ENCODE results near the gene COPB1.

The COPB1 gene

DNA sequence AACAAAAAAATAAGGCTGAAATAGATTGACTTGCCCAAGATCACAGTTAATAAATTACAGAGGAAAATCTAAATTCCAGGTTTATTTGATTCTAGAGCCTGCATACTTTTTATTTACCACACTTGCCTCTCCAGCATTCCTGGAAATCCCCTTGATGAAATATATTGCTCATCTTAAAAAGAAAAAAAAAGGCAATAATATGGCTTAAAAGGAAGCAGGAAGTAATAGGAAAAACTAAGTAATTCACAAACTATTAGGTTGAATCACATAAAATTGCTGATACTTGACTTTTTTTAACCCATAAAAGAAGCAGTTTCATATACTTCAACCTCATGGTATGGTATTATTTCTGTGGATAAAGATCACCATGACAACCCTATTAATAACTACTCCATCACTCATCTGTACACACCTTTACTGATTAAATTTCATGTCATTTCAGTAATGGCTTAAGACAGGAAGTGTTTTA lies 52.9 kb downstream of the COPB1 start:
- DNase-seq: peak; percentile 68
- in situ Hi-C loops (cut with HindIII; ENCODE audit: low pct_ligation_motif_present, low pct_unique_long_range_greater_than_20kb, low sequenced_read_pairs): no loop called here

- in situ Hi-C loops (cut with HindIII; ENCODE audit: low pct_ligation_motif_present, low pct_unique_long_range_greater_than_20kb, low sequenced_read_pairs): no loop called here
- peak; percentile 17 for DNase-seq
These were observed 53.8 kb downstream of the COPB1 start for GRCh38 chr11:14445542-14446530.

GRCh38 chr11:14444441-14445189 lies 55.0 kb downstream of the COPB1 start:
- in situ Hi-C loops (cut with HindIII; ENCODE audit: low pct_ligation_motif_present, low pct_unique_long_range_greater_than_20kb, low sequenced_read_pairs): no loop called here
- DNase-seq: no peak

GRCh38 chr11:14443638-14444037 lies 56.0 kb downstream of the COPB1 start:
- in situ Hi-C loops (cut with HindIII; ENCODE audit: low pct_ligation_motif_present, low pct_unique_long_range_greater_than_20kb, low sequenced_read_pairs): no loop called here
- peak; percentile 46 for DNase-seq

GRCh38 chr11:14435717-14436512 lies 63.7 kb downstream of the COPB1 start:
- no peak for DNase-seq
- in situ Hi-C loops (cut with HindIII; ENCODE audit: low pct_ligation_motif_present, low pct_unique_long_range_greater_than_20kb, low sequenced_read_pairs): no loop called here

DNA sequence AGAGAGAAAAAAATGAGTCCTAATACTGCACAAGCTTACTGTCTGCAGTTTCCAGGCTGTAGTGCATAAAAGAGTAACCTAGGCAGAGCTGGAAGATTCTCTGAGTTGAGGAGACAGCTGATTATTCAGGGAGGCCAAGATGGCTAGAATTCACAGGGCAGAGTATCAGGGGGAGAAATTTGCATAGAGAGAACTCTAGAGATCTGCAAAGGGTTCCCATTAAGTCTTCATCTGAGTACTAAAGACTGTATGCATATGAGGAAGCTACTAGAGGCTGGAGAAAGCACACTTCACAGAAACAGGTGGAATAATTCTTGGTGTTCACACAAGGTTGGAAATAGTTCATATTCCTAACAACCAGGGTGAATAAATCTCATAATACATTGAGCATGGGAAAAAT lies 74.0 kb downstream of the COPB1 start:
- in situ Hi-C loops (cut with HindIII; ENCODE audit: low pct_ligation_motif_present, low pct_unique_long_range_greater_than_20kb, low sequenced_read_pairs): no loop called here
- DNase-seq: no peak

DNA sequence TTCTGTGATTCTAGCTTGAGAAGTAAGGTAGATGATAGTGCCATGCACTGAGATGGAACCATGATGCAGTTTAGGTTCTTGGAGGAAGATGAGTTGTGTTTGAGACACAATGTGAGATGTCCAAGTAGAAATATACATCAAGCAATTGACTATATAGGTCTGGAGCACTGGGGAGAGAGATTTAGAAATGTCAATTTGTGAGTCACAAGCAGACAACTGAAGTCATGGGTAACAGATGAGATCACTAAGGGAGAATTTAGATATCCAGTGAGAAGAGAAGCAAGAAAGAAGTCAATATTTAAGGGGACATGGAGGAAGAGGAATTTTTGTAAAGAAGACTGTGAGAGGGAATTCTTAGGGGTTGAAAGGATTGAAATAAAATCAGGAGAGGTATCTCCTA lies 75.5 kb downstream of the COPB1 start:
- in situ Hi-C loops (cut with HindIII; ENCODE audit: low pct_ligation_motif_present, low pct_unique_long_range_greater_than_20kb, low sequenced_read_pairs): no loop called here
- DNase-seq: peak; percentile 19

DNA sequence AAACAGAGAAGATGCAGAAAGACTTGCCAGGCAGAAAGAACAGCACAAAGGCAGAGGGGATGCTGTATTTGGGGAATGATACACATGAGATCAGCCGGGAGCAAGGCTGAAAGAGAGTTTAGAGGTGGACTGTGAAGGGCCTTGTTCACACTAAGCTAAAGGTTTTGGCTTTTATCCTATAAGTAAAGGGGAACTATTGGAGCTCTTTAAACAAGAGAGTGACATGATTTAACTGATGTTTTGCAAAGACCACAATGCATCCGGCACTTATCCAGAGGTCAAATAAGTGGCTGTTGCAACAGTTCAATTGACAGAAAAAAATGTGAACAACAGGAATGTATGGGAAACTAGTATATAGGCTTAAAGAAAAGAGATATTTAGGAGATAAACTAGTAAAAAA lies 76.0 kb downstream of the COPB1 start:
- DNase-seq: no peak

GRCh38 chr11:14422814-14423182 lies 76.8 kb downstream of the COPB1 start:
- in situ Hi-C loops (cut with HindIII; ENCODE audit: low pct_ligation_motif_present, low pct_unique_long_range_greater_than_20kb, low sequenced_read_pairs): no loop called here
- DNase-seq: peak; percentile 42

More for the DNA sequence above, 76.0 kb downstream of the COPB1 start:
- in situ Hi-C loops (cut with HindIII; ENCODE audit: low pct_ligation_motif_present, low pct_unique_long_range_greater_than_20kb, low sequenced_read_pairs): no loop called here

DNA sequence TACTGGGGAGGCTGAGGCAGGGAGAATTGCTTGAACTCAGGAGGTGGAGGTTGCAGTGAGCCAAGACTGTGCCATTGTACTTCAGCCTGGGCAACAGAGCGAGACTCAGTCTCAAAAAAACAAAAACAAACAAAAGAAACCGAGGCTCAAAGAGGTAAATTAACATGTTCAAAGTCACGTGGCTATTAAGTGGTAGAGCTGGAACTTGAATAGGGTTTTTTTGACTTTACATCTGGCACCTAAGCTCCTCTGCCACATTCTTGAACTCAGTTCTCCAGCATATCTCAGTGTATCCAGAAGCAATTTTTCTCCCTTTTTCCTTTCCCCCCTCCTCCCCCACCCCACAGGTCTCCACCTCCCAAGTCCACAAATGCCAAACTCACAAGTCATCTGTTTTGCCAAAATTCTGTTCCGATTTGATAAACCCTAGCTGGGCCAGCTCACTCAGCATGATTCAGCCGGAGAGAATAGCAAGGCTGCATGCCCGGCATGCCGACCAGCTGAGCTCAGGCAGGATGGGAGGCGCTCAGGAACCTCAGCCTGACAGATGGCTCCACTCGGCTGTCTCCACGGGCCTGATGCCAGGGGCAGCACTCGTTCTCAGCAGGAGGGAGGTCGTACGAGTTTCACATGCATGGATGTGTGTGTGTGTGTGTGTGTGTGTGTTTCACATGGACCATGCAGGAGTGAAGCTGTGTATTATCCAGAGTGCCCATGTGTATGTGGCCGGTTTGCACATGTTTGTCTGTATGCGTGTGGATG lies 77.4 kb downstream of the COPB1 start:
- peak; percentile 98 for DNase-seq
- in situ Hi-C loops (cut with HindIII; ENCODE audit: low pct_ligation_motif_present, low pct_unique_long_range_greater_than_20kb, low sequenced_read_pairs): no loop called here

GRCh38 chr11:14420223-14420622 lies 79.4 kb downstream of the COPB1 start:
- no peak for DNase-seq
- in situ Hi-C loops (cut with HindIII; ENCODE audit: low pct_ligation_motif_present, low pct_unique_long_range_greater_than_20kb, low sequenced_read_pairs): no loop called here

DNA sequence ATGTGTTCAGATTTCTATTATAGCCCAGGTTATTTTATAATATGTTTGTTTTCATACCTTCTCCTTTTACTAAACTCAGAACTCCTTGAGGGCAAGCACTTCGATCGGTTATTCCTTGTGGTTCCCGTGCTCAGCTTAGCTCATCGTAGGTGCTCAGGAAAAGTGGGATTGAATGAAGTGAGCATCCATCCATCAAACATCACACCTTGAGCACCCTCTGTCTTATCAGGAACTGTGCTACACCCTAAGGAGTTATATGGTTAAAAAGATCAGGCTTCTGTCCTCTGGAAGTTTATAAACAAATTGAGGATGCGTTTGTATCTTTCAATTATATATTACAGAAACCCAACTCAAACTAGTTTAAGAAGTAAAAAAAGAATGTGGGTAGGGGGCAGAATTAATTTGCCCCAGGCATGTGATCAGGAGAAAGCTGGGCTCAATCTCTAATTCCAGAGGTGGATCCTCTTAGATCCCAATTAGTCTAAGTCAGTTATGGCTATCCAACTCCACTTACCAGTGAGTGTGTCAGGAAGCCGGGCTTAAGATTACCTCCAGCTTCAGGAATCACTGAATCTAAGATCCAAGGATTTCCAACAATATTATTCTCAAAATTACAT lies 80.7 kb downstream of the COPB1 start:
- peak; percentile 42 for DNase-seq
- in situ Hi-C loops (cut with HindIII; ENCODE audit: low pct_ligation_motif_present, low pct_unique_long_range_greater_than_20kb, low sequenced_read_pairs): no loop called here

GRCh38 chr11:14417617-14418374 lies 81.8 kb downstream of the COPB1 start:
- no peak for DNase-seq
- in situ Hi-C loops (cut with HindIII; ENCODE audit: low pct_ligation_motif_present, low pct_unique_long_range_greater_than_20kb, low sequenced_read_pairs): no loop called here

DNA sequence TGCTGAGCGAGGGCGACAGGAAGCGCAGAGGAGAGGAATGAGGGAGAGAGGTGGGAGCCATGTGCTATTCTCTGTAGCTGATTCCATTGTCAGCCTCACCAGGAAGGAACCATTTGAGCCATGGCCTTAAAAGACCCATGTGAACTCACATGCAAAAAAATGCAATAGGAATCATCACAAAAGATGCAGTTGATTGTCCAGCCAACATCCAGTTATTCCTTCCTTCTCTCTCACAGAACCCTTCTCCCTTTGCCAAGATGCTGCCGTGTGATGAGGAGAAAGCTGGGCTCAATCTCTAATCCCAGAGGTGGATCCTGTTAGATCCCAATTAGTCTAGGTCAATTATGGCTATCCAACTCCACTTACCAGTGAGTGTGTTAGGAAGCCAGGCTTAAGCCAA lies 82.4 kb downstream of the COPB1 start:
- no peak for DNase-seq
- in situ Hi-C loops (cut with HindIII; ENCODE audit: low pct_ligation_motif_present, low pct_unique_long_range_greater_than_20kb, low sequenced_read_pairs): no loop called here

GRCh38 chr11:14414470-14415461 lies 84.8 kb downstream of the COPB1 start:
- DNase-seq: no peak
- in situ Hi-C loops (cut with HindIII; ENCODE audit: low pct_ligation_motif_present, low pct_unique_long_range_greater_than_20kb, low sequenced_read_pairs): no loop called here

All from ACHN (cell line).